ENCODE data around the gene TBC1D23.

GRCh38 chr3:100252001-100252400 is 8.8 kb upstream of the TBC1D23 start:
- TF ChIP-seq CTCF (optimal IDR thresholded peaks at IDR 0.05 in 1 of 3, IDR thresholded peaks at IDR 0.05 in 1 of 3, conservative IDR thresholded peaks at IDR 0.05 in 1 of 3; ENCODE audit: extremely low read depth in 1 of 3, insufficient read depth in 2 of 3, low read length in 3 of 3), result no peak
- no peak for TF ChIP-seq EZH2 (IDR thresholded peaks at IDR 0.05; ENCODE audit: low read length)

Measured in keratinocyte (primary cell).